ENCODE results near the gene UBA7. TPM values are rescaled to one million over a fixed set of nuclear protein-coding genes. Genes with fewer than 3 reads are reported as not detected.

The UBA7 gene
- total and polyA plus RNA-seq, 2 of the 13 experiments (the other 11 are each of a cell fraction or from before 2014, with no cell fraction given): 9.5 to 16.5 TPM

DNA sequence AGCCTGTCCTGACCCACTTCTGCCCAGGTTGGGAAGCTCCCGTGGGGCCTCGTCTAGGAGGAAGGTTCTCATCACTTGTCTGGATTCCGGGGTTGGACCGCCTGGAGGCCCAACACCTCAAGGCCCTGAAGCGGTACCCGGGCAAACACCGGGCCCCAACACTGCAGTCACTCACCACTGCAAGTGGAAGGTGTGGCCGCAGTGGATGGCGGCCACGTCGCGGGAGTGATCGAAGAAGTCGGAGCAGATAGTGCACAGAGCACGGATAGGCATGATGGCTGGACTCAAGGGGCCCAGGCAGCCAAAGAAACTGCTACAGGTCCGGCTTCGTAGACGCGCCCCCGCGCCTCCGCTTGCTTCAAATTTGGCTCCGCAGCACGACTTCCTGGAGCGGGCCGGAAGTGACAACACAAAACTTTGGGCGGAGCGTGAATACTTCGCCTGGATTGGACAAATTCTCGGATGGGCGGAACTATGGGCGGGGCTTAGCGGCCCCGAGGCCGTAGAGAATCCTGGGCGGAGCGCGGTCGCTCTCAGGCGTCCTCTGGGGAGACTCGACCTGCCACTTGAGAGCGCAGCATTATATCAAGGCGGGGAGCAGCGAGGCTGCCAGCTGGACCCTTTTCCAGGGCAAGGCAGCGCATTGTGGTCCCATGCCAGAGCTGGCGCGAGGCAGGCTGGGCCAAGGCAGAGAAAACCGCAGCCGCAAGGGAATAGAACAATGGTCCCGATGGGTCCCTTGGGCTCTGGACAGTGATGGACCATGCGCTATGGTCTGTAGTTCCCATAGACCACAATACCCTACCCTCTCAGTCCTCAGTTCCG, 42.6 kb upstream of the UBA7 start, which contains the start of gene TRAIP (continued):
- TF ChIP-seq XRCC5 (optimal IDR thresholded peaks at IDR 0.05; ENCODE audit: low read length) (peak; percentile 42), FOXO1 (CRISPR knock-in tag; IDR thresholded peaks at IDR 0.05) (no peak), NR1H2 (CRISPR knock-in tag; IDR thresholded peaks at IDR 0.05; ENCODE audit: borderline replicate concordance, low read depth) (no peak), ZNF547 (CRISPR knock-in tag; IDR thresholded peaks at IDR 0.05) (no peak), SATB2 (CRISPR knock-in tag; IDR thresholded peaks at IDR 0.05) (no peak), ZFY (CRISPR knock-in tag; IDR thresholded peaks at IDR 0.05) (peak; percentile 82), HOXA9 (CRISPR knock-in tag; IDR thresholded peaks at IDR 0.05; ENCODE audit: borderline replicate concordance) (no peak), ETV6 (CRISPR knock-in tag; conservative IDR thresholded peaks at IDR 0.05) (no peak), ZNF766 (CRISPR knock-in tag; IDR thresholded peaks at IDR 0.05; ENCODE audit: borderline replicate concordance) (no peak), ZNF788 (CRISPR knock-in tag; IDR thresholded peaks at IDR 0.05; ENCODE audit: borderline replicate concordance) (no peak; the same call in 1 of the 2 replicates), FOXJ3 (CRISPR knock-in tag; IDR thresholded peaks at IDR 0.05; ENCODE audit: borderline replicate concordance) (no peak), ZNF670 (CRISPR knock-in tag; IDR thresholded peaks at IDR 0.05; ENCODE audit: borderline replicate concordance) (no peak), SNRNP70 (IDR thresholded peaks at IDR 0.05; ENCODE audit: low read depth, low read length) (no peak), ZNF558 (CRISPR knock-in tag; IDR thresholded peaks at IDR 0.05; ENCODE audit: borderline replicate concordance) (0 out of 2 replicates have a peak, but pooled peaks have one; percentile 59)
- TF ChIP-seq, protein P1, sequence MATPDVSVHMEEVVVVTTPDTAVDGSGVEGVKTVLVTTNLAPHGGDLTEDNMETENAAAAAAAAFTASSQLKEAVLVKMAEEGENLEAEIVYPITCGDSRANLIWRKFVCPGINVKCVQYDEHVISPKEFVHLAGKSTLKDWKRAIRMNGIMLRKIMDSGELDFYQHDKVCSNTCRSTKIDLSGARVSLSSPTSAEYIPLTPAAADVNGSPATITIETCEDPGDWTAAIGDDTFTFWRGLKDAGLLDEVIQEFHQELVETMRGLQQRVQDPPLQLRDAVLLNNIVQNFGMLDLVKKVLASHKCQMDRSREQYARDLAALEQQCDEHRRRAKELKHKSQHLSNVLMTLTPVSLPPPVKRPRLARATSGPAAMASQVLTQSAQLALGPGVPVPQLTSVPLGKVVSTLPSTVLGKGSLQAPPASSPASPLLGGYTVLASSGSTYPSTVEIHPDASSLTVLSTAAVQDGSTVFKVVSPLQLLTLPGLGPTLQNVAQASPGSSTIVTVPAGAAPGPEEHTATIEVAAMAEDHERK (CRISPR knock-in tag; IDR thresholded peaks at IDR 0.05; ENCODE audit: low read depth): no peak
- TF ChIP-seq, protein P2, sequence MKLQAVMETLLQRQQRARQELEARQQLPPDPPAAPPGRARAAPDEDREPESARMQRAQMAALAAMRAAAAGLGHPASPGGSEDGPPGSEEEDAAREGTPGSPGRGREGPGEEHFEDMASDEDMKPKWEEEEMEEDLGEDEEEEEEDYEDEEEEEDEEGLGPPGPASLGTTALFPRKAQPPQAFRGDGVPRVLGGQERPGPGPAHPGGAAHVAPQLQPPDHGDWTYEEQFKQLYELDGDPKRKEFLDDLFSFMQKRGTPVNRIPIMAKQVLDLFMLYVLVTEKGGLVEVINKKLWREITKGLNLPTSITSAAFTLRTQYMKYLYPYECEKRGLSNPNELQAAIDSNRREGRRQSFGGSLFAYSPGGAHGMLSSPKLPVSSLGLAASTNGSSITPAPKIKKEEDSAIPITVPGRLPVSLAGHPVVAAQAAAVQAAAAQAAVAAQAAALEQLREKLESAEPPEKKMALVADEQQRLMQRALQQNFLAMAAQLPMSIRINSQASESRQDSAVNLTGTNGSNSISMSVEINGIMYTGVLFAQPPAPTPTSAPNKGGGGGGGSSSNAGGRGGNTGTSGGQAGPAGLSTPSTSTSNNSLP (IDR thresholded peaks at IDR 0.05; ENCODE audit: low read depth, low read length): no peak
- TF ChIP-seq, protein P3, sequence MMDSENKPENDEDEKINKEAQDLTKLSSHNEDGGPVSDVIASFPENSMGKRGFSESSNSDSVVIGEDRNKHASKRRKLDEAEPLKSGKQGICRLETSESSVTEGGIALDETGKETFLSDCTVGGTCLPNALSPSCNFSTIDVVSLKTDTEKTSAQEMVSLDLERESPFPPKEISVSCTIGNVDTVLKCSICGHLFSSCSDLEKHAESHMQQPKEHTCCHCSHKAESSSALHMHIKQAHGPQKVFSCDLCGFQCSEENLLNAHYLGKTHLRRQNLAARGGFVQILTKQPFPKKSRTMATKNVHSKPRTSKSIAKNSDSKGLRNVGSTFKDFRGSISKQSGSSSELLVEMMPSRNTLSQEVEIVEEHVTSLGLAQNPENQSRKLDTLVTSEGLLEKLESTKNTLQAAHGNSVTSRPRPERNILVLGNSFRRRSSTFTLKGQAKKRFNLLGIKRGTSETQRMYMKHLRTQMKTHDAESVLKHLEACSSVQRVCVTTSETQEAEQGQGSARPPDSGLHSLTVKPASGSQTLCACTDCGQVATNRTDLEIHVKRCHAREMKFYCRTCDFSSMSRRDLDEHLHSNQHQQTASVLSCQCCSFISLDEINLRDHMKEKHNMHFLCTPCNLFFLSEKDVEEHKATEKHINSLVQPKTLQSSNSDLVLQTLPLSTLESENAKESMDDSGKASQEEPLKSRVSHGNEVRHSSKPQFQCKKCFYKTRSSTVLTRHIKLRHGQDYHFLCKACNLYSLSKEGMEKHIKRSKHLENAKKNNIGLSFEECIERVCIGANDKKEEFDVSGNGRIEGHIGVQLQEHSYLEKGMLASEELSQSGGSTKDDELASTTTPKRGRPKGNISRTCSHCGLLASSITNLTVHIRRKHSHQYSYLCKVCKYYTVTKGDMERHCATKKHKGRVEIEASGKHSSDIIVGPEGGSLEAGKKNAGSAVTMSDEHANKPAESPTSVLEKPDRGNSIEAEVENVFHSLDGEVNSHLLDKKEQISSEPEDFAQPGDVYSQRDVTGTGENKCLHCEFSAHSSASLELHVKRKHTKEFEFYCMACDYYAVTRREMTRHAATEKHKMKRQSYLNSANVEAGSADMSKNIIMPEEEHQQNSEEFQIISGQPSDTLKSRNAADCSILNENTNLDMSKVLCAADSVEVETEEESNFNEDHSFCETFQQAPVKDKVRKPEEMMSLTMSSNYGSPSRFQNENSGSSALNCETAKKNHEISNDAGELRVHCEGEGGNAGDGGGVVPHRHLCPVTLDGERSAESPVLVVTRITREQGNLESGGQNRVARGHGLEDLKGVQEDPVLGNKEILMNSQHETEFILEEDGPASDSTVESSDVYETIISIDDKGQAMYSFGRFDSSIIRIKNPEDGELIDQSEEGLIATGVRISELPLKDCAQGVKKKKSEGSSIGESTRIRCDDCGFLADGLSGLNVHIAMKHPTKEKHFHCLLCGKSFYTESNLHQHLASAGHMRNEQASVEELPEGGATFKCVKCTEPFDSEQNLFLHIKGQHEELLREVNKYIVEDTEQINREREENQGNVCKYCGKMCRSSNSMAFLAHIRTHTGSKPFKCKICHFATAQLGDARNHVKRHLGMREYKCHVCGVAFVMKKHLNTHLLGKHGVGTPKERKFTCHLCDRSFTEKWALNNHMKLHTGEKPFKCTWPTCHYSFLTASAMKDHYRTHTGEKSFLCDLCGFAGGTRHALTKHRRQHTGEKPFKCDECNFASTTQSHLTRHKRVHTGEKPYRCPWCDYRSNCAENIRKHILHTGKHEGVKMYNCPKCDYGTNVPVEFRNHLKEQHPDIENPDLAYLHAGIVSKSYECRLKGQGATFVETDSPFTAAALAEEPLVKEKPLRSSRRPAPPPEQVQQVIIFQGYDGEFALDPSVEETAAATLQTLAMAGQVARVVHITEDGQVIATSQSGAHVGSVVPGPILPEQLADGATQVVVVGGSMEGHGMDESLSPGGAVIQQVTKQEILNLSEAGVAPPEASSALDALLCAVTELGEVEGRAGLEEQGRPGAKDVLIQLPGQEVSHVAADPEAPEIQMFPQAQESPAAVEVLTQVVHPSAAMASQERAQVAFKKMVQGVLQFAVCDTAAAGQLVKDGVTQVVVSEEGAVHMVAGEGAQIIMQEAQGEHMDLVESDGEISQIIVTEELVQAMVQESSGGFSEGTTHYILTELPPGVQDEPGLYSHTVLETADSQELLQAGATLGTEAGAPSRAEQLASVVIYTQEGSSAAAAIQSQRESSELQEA (CRISPR knock-in tag; IDR thresholded peaks at IDR 0.05; ENCODE audit: not compliant biosample characterization): no peak

Data from HepG2 (cell line).